NCI-H460 (cell line): ENCODE data around the gene LIPA. TPM values are rescaled to one million over a fixed set of nuclear protein-coding genes. Genes with fewer than 3 reads are reported as not detected.

Experiments used
- DNase-seq: peaks from one replicate; pipeline ENCODE4 v3.0.0-alpha.2; 2016; ENCODE audit warnings: low read depth; ENCODE audit errors: extremely low read depth
- total RNA-seq: library from RNA; depleted of rRNA; stranded (reverse); fragments of >200 nt; shearing (Covaris generic); gene quantifications from 2 replicates; pipeline ENCODE4 v1.2.3, GENCODE V29; 2014

The LIPA gene
- total RNA-seq, 1 experiment from 2014 or later = 70.7 TPM

DNA sequence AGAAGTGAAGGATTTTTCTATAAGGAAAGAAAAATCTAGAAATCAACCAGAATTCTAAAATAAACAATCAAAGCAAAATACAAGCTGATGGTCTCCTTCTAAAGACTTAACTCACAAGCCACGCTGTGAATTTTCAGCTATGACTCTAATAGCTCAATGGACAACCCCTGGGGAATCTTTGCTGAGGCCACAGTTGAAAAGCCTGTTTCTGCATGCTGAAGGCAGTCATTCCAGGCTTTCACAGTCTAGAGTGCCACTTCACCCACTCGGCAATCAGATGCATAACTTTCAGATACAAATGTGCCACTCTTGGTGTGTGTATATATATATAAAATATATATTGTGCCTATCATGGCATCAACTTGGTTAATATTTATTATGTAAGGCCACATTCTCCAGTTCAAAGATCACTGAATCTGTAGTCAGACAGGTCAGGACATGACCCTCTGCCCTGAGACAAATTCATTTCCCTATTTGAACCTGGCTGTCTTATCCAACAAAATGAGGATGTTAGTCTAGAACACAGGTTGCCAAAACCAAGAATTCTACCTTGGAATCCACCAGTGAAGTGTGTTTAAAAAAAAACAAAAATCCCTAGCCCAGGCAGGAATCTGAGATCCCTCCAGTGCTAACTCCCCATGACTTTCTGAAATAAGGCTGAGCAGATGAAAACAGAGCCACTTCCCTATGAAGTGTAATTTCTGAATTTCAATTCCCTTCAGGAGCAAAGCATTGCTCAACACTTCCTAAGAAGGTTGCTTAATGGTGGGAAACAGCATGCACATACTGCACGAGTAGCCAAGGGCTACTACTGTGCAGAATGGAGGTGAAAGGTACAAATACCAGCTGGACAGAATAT is 9.9 kb downstream of the LIPA start:
- DNase-seq = no peak

DNA sequence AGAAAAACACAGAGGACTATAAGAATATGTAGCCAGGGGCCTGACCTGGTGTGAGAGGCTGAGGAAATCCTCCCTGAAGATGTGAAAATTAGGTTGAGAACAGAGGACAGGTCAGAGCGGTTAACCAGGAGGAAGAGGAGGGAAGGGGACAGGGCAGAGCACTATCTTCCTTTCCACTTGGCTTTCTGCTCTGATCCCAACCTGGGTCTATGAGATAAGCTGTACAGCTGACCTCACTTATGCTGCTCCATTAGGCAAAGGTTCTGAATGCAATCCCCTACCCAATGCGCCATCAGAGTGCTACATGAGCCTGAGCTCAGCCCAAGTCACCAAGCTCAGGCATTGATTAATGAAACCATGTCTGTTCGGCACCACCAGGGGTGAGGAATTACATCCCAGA is 10.5 kb downstream of the LIPA start:
- no peak for DNase-seq

DNA sequence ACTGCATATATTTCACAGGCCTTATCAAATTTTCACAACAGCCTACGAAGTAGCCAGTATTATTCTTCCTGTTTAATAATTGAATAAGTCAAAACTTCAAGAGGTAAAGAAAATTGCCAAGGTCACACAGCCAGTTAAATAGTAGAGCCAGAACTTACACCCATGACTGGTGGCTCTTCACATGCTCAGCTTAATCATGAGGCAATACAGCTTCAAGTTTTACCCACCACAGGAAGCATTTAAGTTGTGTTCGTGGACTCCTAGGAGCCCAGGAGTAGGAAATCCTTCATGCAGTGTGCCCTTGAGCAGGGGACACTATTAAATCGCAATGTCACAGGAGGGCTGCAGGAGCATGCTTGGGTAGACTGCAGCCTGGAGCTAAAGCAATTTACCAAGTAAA is 11.1 kb downstream of the LIPA start:
- no peak for DNase-seq

DNA sequence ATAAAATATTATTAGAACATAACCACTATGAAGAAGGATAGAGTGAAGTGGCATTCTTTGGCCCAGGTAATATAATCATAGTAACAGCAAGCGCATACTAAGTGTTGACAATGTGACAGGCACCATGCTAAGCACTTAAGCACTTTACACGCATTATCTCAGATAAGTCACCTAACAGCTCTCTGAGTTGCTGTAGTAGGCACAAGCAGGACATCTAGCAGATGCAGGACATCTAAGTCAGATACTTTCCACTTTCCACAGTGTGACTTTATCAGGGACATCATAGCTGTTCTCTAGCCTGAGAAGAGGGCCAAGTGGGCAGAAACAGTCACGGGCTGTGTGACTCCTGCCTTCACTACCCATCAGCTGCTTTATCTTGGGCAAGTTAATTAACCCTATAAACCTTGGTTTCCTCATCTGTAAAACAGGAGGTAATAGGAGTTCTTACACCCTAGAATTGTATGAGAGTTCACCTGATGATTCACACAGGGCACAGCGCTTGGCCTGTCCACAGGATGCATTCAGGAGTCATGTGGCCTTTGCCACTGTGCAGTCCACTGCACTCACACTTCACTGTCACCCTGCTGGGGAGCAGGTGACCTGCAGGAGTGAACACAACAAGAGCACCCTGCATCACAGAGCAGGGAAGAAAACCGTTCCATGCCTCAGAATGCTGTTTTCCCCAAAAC is 12.5 kb downstream of the LIPA start:
- no peak for DNase-seq

DNA sequence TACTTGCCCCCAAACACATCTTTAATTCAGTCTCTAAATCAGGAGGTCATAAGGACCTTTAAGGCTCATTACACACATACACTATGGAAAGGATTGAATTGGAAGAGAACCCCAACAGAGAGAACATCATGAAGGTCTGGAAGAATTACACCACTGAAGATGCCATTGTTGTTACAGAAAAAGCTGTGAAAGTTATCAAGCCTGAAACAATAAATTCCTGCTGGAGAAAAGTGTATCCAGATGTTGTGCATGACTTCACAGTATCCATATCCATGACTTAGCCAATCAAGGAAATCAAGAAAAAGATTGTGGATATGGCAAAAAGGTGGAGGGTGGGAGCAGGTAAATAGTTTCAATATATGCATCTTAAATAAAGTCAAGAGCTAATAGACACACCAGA is 13.7 kb downstream of the LIPA start:
- DNase-seq = no peak

DNA sequence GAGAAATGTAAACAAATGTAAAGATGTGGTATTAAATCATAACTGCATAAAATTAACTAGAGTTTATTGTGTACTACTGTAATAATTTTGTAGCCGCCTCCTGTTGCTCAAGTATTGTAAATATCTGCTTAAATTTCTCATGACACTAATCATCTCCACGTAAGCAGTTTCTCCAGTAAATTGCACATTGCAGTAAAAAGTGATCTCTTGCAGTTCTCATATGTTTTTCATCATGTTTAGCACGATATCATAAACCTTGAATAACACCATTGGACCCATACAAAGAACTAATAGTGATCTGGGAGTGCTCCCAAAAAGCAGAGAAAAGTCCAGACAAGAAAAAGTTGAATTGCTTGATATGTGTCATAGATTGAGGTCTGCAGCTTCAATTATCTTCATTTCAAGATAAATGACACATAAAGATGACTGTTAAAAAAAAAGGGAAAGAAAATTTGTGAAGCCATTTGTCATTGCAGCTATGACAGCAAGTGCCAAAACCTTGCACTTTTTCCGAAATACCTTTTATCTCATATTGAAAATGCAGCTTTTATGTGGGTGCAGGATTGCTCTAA is 15.3 kb downstream of the LIPA start:
- DNase-seq = no peak

DNA sequence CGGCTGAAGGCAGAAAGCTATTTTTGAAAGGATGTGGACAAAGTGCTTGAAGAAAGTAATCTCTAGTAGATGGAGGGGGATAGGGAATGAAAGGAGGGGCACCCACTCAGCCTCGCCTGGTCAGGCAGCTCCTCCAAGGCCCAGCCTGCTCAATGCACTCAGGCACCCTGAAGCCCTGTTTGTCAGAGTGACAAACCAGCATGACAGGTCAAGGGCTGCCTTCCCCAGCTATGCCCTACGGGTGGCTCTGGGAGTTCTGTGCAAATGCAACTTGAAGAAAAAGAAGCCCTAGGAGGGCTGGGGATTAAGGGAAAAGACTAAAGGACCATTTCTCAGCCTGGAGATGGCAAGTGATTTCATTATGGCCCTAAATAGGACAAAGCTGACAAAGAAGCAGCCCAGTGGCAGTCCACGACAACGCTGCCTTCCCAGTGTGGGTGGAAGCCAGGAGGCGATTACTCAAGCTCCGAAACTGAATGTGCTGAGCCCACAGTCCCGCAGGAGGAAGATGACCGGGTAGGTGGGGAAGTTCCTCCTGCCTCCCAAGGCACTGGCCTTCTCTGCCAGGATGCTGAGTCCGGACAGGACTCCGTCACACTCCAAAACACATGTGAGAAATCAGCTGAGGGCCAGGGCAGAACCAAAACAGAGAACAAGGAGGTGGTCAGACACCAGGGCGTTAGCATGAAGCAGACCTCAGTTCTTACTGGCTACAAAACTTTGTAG is 16.3 kb downstream of the LIPA start:
- no peak for DNase-seq

DNA sequence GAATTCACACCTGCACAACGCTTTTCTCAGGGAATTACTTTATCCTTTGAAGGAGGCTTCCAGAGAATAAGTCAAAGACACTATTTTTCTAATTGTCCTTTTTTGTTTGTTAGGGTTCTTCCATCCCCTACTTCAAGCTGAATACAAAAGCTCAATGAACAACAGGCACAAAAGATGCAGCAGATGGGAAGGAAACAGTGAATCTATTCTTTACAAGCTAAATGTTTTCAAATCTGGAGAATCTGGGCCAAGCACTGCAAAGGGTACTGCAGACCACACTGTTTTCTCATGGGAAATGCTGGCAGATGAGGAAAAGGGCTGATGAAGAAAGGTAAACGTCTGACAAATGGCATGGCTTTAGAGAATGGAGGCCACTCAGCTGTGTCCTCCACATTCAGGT is 18.5 kb downstream of the LIPA start:
- no peak for DNase-seq

DNA sequence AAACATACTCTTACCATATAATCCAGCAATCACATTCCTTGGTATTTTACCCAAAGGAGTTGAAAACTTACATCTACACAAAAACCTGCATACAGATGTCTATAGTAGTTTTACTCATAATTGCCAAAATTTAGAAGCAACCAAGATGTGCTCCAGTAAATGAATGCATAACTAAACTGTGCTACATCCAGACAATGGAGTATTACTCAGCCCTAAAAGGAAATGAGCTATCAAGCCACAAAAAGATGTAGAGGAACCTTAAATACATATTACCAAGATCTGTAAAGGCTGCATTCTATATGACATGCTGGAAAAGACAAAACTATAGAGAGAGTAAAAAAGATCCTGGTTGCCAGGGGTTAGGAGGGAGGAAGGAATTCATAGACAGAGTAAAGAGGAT is 22.6 kb downstream of the LIPA start:
- DNase-seq = no peak

DNA sequence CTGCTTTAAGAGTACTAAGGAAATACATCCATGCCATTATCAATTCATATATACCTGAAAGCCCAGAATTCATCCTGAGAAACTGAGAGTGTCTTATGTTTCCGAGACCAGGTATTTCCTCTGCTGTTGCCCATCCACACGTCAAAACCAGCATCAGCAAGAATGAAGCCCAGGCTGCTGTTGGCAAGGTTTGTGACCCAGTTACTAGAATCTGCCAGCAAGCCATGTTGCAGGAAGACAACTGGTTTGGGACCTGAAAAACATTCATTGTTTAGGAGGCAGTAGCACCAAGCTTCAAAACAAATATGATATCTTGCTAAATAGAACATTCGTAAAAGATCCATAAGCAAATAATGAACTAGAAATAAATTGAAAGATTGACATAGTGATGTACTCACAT is 23.4 kb downstream of the LIPA start:
- DNase-seq = no peak

DNA sequence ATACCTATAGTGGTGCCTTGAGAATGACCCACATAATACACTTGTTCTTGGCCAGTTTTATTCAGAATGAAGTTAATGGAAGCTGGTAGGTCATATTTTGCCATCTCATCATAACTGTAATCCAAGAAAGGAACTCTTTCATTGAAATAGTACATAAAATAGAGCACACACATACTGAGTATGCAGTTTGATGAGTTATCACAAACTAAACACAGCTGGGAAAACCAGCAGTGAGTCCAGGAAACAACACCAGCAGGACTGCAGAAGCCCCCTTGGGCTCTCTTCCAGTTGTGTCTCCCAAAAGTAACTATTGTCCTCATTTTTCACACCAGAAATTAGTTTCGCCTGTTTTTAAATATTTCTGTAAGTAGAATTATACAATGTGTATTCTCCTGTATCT is 24.7 kb downstream of the LIPA start:
- no peak for DNase-seq

DNA sequence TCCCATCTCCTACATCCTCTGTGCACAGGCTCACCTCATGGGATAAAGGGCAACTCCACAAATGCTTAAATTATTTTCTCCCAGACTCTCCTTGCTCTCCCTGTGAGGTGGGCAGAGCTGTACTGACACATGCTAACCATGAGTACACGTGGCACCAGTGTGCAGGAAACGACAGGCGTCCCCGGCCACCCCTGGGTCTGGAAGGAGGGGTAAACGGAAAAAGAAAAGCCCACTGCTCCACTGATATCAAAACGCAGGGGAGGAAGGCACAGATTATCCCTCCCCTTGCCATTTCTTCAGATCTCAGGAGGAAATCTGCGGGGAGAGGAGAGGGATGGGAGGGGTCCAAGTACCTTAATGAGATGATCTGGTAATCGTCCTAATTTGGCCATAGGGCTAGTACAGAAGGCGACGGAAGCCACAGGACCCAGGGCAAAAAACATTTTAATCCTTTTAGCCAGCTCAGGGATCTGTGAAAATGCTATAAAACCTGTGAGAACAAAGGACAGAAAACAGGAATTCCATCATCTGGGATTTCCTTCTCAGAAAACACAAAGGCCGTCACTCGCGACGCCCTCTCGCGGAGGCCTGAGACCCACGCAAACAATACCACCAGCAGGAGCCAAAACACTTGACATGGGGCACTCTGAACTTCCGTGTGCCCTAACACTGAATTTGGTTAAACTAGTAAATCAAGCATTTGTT is 26.7 kb downstream of the LIPA start:
- DNase-seq = no peak

DNA sequence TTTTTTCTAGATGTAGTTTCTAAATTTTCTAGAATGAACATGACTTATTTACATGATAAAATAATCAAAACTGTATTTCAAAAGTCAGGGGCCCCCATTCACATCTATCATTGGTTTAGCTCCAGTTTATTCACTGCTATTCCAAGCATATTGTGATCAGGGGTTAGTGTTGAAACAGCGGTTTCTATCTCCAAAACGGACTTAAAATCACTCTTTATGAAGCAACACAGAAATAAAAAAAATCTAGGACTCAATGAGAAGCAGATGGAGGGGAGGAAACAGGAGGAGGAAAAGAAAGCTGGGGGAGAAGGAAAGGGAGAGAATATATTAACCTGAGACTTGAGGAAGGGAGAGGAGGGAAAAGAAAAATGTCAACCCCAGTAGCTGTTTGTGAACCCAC is 29.7 kb downstream of the LIPA start:
- DNase-seq = no peak

DNA sequence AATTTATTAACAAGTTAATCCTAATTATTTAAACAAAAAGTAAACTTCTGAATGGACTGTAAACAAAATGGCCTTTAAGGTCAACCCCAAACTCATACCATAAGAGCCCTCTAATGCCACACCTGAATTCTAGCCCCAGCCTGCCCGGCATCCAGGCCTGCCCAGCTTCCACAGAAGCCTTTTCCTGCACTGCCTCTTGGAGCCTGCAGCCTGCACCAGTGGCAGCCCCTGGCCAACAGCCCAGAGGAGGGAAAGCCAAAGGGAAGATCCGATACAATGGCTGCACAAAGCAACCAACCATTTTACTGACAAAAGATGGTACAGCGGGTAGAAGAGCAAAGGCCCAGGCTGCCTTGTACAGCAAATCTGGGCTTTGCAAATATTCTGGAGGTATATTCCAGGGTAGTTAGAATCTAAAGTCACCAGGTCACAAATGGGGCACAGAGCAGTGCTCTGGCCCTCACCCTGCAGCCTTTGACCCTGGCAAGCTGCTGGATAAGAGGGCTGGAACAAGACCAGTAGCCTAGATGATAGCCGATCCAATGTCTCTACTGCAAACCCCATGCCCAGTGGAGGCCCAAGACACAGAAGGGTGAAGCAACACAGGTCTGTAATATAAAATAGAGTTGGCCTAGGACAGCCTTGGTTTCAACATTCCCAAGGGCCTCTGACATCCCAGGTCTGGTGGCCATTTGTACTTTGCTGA is 31.9 kb downstream of the LIPA start:
- no peak for DNase-seq

DNA sequence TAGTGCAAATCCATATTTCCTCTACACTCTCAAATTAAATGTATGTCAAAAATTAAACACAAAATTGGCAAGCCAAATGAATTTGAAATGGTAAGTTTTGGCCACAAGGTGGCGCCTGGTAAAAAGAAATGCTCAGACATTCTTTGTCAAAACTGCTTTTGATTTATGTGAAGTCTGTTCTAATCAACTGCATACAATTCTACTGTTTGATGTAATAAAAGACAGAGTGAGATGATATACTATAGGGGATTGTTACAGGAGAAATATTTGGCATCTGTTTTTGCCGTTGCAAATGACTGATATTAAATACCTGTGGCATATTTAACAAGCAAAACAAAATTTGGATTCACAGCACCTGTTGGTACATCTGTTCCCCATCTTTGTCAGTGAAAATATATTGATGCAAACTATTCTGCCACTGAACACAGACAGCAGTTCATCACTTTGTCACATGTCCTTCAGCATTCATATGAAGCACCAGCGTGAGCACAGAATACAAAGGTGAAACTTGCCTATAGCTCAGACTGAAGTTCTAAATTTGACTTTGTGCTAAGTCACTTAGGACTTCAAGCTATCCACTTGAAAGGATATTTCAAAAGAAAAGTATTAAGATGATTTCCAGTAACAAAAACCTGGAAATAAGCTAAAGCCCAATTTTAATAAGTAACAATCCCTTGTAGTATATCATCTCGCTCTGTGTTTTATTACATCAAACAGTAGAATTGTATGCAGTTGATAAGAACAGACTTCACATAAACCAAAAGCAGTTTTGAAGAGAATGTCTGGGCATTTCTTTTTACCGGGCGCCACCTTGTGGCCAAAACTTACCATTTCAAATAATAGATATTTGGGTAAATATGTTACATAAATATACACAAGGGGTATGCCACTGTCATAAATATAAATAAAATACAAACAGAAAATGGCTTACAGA is 34.3 kb downstream of the LIPA start:
- DNase-seq = peak; percentile 54

DNA sequence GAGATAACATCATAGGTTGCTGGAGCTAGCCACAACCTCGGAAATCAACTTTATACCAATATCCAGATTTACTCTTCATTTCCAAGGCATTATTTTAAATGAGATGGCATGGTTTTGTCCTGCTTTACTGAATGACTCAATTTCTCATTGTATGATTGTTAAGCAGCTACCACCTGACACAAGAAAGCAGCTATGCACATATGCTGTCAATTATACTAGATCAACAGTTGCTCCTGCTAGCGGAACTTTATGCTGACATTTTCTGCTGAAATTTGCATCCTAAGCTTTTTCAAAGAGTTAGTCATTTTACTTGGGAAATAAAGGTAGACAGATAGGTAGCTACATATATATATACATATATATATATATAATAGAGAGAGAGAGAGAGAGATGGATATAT is 35.5 kb downstream of the LIPA start:
- DNase-seq = no peak

DNA sequence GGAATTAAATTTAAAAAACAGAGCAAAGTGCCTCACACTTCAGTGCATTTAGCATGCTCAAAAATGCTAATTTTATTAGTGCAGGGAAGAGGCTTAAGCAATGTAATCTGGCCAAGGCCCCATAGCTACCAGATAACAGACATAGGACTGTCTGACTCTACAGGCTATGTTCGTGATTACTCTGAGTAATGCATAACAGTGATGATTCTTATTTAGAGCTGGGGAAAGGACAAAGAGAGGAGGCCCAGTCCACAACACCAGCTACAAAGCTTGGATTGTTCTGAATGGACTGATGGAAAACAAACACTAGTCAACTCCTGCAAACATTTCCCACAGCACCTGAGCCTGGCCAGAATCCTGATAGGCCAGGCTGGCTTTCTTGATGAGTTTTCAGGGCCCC is 36.1 kb downstream of the LIPA start:
- DNase-seq = no peak

DNA sequence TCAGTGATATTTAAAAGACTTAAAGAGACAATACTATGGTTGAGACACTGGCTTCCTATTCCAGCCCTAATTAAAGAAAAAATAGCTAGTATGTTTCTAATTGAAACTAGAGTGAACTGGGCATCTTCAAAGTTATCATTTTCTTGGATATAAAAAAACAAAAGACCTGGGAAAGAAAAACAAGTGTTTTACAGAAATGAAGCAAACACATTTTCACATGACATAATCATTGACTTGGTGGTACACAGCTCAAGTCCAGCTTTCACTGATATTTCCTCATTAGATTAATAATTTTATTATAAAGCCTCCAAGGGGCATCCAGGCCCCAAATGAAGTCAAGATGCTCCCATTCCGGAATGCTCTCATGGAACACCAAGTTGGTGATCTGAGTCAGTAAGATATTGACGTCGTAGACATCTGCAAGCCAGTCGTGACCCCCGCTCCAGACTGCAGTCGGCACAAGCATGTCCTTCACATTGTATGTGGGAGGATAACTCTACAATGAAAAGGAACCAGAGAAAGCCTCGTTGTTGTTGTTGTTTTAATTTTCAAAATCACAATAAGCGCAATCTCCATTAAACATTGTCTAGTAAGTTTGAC is 36.9 kb downstream of the LIPA start:
- no peak for DNase-seq
